ENCODE data around the gene BRSK2.

The BRSK2 gene

GRCh38 chr11:1437500-1437899 lies 47.8 kb downstream of the BRSK2 start:
- DNase-seq (ENCODE audit: low read depth in 2 of 2) = no peak

GRCh38 chr11:1438261-1438966 lies 48.7 kb downstream of the BRSK2 start:
- no peak for DNase-seq (ENCODE audit: low read depth in 2 of 2)

GRCh38 chr11:1438967-1439330 lies 49.2 kb downstream of the BRSK2 start:
- no peak for DNase-seq (ENCODE audit: low read depth in 2 of 2)

- DNase-seq (ENCODE audit: low read depth in 2 of 2) = no peak
These were observed 49.6 kb downstream of the BRSK2 start for GRCh38 chr11:1439341-1439740.

GRCh38 chr11:1440066-1440465 lies 50.3 kb downstream of the BRSK2 start:
- DNase-seq (ENCODE audit: low read depth in 2 of 2) = no peak

- no peak for DNase-seq (ENCODE audit: low read depth in 2 of 2)
These were observed 50.8 kb downstream of the BRSK2 start for GRCh38 chr11:1440496-1440895.

- no peak for DNase-seq (ENCODE audit: low read depth in 2 of 2)
These were observed 52.4 kb downstream of the BRSK2 start for GRCh38 chr11:1442163-1442562.

GRCh38 chr11:1442807-1443366 lies 53.2 kb downstream of the BRSK2 start:
- no peak for DNase-seq (ENCODE audit: low read depth in 2 of 2)

GRCh38 chr11:1443737-1444136 lies 54.0 kb downstream of the BRSK2 start:
- DNase-seq (ENCODE audit: low read depth in 2 of 2) = no peak

GRCh38 chr11:1444321-1444720 lies 54.6 kb downstream of the BRSK2 start:
- DNase-seq (ENCODE audit: low read depth in 2 of 2) = no peak

GRCh38 chr11:1444823-1445422 lies 55.2 kb downstream of the BRSK2 start:
- DNase-seq (ENCODE audit: low read depth in 2 of 2) = no peak

- no peak for DNase-seq (ENCODE audit: low read depth in 2 of 2)
These were observed 56.2 kb downstream of the BRSK2 start for GRCh38 chr11:1445741-1446445.

- no peak for DNase-seq (ENCODE audit: low read depth in 2 of 2)
These were observed 56.9 kb downstream of the BRSK2 start for GRCh38 chr11:1446623-1447022.

- DNase-seq (ENCODE audit: low read depth in 2 of 2) = no peak
These were observed 58.4 kb downstream of the BRSK2 start for GRCh38 chr11:1447845-1448825.

- DNase-seq (ENCODE audit: low read depth in 2 of 2) = no peak
These were observed 59.1 kb downstream of the BRSK2 start for GRCh38 chr11:1448882-1449281.

- no peak for DNase-seq (ENCODE audit: low read depth in 2 of 2)
These were observed 59.9 kb downstream of the BRSK2 start for GRCh38 chr11:1449490-1450243.

- DNase-seq (ENCODE audit: low read depth in 2 of 2) = no peak
These were observed 60.7 kb downstream of the BRSK2 start for GRCh38 chr11:1450344-1450875.

GRCh38 chr11:1450949-1451710 lies 61.4 kb downstream of the BRSK2 start:
- no peak for DNase-seq (ENCODE audit: low read depth in 2 of 2)

GRCh38 chr11:1451781-1452470 lies 62.2 kb downstream of the BRSK2 start:
- DNase-seq (ENCODE audit: low read depth in 2 of 2) = no peak
